GM21825 (cell line): ENCODE data around the gene MACROD2.

Experiments
- ATAC-seq: cut with Tn5 transposase; IDR thresholded peaks from one replicate; pipeline ENCODE4 v1.9.1; 2021; ENCODE audit warnings: mild to moderate bottlenecking, moderate library complexity; ENCODE audit not compliant: unreplicated experiment

Gene MACROD2

DNA sequence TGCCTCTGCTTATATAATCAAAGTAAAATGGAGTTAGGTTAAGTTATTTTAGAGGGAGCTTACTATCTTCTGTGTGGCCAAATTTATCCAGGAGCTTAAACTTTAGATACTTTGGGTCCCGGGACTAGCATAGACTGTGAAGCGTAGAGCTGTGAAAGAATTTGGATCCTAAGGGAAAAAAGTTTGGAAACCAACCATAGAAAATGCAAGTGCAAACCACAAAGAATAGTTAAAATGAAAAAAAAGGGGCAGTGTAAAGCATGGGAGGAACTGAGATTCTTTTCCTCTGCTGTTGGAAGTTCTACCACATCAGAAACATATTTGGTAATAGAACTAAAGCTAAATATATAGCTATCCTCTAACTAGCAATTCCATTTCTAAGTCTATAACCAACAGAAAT lies 574.3 kb downstream of the MACROD2 start:
- no peak for ATAC-seq

DNA sequence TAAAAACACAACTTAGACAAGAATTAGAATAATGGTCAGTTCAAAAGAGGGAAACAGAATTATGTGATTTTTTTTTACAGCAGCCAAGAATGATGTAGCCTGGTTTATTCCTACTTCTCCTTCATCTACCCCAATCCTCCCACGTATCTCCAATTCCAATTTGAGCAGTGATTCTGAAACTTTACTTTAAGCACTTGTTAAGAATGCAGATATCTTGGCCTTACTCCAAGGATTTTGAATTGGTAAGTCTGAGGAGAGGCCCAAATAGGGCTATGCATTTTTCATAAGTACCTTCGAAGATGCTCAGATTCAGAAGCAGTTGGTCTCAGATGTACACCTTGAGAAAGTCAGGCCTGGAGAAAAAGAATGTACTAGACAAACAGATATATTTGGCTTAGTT lies 575.5 kb downstream of the MACROD2 start:
- no peak for ATAC-seq

DNA sequence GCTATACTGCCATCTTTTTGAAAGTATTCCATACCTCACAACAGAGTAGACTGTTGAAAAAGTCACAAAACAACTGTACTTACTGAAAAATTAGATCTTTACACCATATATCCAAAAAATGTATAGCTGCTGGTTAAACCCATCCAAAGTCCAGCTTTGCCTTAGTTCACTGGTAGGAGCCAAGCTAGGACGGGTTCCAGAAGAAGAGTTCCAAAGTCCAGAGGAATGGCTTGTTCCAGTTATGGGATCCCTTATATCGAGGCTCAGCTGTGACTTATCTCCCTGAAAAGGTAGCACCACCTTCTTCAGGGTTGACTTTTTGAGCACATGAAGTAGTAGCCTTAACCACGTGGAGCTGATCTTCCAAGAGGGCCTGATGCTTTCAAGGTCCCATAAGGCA lies 578.4 kb downstream of the MACROD2 start:
- ATAC-seq = no peak

DNA sequence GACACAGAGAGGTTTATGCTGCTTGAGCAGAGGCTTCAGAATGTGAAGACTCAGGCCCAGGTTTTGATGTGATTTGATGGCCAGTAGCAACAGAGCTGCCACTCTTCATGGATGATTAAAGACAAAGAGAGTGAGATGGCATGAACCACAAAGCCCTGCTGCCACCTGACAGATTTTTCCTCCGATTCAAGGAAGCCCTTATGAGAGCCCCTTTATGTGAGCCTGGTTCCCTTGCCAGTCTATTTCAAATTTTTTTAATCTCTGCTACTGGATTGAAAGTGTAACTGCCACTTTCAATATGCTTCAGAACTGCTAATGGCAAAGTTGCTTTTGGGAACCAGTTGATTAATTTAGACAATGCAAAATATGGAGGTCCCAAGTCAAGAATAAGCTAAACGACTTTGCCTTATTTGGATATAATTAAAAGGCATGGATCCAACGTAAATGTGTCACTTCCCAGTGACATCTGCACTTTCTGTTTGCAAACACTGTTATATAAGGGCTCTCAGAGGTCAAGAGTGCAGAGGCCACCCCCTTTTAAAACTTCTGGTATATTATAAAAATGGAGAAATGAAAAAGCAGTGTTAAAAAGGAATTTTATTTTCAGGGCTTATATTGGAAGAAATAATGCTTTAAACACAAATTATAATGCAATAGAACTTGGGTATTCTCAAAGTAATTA lies 581.0 kb downstream of the MACROD2 start:
- ATAC-seq = no peak

DNA sequence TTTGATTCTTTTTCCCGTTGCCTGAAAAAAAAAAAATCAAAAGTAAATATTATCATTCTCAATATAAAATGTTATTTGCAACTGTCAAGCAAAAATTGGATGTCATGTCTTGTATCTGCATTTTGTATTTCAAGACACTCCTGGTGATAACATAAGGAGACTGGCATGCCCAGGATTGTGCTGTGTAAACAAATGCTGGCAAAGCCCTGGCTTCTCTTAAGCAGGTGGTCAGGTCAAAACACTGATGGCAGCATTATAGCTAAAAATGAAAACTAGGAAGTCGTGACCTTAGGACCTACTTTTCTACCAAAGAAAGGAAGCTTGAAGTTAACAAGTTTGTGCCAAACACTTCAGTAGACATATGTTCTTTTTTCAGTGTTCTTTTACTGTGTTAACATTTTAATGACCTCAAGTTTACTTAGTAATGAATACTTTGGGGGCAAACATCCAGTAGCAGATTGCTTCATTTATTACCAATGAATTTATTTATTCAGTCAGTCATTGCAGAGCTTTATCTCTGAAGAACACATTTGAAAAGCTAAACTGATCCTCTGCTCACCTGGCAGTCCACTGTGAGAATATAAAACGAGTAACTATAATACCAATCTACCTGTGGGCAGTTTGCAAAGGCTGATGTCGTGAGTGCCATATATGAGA lies 585.2 kb downstream of the MACROD2 start:
- ATAC-seq = no peak

DNA sequence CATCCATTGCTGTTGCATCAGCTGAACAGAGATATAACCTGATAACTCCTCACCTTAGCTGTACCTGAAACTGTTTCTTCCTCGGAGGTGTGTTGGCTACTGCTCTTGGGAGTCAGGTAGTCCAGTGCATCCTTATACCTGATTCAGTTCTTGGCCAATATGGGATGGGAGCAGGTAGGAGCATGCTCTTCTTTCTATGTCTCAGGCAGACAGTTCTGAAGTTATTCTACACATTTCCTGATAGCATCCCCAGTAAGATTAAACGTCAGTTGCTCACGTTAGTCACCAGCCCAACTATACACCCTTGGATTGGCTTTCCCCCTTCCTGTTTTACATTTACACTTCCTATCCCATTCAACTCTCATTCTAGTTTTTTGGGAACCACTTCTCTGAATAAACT lies 586.4 kb downstream of the MACROD2 start:
- ATAC-seq = no peak

DNA sequence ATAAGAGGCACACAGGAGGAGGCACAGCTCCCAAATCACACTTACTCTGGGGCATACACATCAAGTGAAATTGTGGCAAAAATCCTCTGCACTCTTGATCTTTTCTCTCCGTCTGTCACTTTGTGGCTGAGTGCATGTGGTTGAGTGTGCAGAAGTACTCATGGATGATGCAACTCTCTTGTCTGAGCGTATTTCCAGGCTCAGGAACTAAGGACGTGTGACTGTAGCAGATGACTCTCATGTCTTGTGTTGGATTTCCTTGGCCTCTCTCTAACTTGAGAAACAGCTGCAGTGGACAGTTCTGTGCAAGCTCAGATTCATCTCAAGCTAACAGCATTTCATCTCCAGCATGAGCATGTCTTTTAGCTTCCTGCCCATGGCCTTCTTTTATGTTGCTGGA lies 587.5 kb downstream of the MACROD2 start:
- no peak for ATAC-seq

DNA sequence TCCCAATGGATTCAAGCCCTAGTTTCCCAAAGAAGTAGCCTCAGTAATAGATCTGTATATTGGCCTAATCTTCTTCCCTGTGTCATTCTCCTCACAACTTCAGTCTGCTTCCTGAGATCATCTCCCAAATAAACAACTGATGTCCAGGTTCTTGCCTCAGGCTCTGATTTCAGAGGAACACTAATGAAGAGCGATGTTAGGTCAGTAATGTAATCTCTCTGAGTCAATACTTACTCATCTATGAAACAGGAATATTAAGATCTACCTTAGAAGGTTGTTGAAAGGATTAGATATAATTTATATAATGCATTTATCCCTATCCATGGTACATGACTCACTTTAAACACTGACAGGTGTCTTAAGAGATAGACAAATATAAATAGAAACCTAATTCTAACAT lies 588.1 kb downstream of the MACROD2 start:
- no peak for ATAC-seq

DNA sequence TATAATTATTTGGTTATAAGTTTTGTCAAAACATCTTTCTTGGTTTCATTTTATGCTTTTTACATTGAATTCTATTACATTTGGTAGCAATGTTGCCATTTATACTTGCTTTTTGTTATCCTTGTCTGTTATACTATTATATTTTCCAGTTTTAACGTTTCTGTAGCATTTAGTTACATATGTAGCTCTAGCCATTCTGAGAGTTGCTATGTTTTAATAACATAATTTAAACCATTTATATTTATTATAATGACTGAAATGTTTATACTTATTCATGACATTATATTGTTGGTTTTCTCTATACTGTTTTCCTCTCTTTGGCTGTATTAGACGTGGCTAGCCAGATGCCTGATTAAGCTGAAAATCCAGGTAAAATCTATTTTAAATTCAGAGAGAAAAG lies 594.1 kb downstream of the MACROD2 start:
- ATAC-seq = no peak

DNA sequence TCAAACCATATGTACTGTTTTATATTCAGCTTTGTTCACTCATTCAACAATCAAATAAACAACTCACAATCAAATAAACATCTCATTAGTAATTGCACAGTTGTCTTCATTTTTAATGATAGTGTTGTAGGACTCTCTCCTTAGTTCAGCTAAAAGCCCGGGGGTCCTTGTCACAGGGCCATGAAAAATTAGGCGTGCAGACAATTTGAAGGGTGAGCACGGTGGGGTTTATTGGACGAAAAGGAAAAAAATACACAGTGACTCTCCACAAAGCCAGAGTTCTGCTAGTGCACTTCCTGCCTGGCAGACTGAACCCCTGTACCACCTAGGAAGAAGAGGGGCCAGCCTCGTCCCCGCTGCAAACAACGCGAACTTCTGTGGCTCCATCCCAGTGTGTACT lies 599.7 kb downstream of the MACROD2 start:
- ATAC-seq = no peak

DNA sequence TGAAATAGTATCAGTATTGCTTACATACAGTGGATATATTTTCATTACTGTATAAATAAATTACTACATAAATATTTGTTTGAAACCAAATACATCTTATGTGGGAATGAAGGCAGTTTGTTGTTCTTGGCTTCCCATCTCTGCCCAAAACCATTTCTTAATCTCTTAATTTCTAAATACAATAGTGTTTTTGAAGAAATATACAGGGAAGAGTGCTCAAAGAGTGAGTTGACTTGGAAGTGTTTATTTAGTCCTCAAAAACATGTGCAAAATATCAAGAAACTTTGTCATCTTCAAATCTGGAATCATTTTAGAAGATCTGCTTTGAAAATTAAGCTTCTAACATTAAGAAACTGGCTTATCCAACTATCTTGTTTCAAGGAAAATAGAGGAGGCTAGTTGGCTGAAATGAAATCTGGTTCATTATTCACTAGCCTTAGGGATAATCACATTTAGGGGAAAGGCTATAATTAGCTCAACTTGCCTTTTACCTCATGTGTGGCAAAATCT lies 601.9 kb downstream of the MACROD2 start:
- no peak for ATAC-seq

DNA sequence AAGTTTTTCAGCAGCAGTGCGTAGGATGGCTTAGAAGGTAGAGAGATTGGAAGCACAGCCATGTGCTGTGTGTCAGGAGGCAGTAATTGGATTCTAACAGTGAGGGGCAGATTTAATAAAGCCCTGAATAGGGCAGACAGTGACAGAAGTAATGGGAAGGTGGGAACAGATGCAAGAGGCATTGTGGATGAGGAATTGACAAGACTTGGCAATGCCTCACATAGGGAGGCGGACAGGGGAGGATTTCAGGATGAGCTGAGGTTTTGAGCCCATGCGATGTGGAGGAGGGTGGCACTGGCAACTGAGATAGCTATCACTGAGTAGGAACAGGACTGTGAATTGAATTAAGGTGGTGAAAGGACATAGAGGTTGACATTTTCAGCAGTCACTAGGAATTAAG lies 604.3 kb downstream of the MACROD2 start:
- ATAC-seq = no peak

DNA sequence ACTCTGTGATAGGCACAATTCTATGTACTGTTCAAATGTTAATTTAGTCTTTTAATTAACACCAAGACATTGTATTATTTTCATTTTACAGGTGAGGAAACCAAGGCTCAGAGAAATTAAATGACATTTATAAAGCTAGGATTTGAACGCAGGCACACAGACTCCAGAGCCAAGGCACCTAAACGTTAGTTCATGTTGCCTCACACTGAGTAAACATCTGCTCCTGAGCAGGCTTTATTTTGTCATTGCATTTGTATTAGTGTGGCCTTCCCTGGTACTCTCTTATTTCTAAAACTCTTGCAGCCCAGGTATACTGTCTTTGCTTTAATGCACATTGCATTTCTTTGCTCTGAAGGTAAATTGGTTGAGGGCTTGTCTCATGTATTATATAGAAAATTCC lies 605.2 kb downstream of the MACROD2 start:
- ATAC-seq = no peak

DNA sequence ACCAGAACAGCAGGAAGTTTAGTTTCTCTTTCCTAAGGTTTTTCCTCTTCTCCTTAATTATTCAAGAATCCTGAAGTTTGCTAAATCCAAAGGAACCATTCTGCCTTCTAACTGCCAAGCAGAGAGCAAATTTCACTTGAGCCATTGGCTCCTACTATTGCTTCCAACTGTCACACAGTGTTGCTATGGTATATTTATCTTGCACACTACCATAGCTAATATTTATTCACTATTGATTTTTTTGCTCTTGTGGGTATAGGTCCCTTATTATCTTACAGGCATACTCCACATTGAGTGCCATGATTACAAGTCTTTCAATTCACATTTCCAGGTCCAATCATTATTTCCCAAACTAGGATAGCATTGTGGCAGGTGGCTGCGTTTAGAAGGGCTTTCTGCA lies 608.8 kb downstream of the MACROD2 start:
- no peak for ATAC-seq

DNA sequence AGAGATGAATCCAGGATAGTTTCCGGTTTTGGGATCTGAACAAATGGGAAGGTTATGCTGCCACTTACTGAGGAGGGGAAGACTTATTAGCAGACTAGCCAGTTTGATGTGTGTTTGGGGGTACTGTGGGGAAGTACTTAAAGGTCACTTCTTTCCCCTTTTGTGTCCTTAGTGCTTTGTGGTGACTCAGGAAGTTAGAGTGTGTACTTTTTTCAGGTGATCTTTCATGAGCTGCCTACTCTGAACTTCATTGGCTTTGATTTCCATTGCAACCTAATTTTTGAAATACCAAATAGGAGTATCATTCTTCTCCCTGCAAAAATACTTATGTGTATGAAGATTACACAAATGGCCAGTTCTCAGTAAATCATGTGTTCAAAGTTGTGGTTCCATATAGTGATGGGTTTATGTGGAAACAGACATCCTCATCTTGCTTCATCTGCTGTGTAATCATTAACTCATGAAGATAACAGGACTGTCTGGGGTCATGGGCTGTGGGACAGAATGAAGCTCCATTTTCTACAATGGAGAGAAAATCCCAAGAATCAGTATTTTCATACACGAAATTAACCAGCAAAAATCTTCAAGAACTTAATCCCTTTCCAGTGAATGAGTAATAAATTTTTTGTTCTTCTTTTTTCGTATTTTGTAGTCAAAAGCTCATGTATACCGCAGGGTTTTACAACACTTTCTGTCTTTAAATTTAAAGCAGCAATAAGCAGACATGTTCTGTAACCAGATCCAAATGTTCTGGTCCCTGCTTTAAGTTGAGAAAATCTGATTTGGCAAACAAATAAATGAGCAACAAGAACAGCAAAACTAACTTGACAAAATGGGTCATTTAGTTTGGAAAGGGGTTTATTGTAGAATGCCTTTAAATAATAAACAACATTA lies 614.3 kb downstream of the MACROD2 start:
- ATAC-seq = no peak

DNA sequence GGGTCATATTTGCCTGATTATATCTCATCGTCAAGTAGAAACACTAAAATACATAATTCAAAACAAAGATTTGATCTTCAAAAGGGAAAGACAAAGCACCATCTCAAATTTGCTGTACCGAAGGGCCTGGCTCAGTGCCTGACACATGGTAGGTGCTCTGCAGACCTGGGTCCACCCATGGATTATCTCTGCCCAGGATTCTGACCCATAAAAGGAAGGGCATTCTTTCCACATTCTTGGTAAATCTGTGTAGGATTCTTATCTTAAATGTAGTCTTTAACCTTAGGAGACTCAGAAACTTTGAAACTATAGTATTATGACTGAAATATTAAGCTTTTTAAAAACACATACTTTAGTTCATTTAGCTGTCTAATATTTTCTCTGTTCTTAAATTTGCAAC lies 616.2 kb downstream of the MACROD2 start:
- ATAC-seq = no peak

DNA sequence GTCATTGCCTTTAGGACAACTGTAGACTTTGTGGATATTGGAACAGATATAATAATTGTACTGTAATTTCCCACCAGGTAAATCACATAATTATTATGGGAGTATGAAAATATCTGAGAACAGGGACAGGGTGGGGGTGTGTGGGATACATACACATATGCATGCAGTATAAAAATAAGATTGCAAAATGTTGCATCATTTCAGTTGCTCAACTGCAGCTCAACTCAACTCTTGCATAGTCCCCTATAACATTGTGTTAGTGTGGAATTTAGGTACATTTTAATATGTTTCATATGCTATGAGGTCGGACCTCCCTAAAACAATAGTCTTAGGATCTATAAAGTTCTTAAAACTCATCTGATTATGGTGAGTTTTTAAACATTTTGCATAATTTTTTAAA lies 617.1 kb downstream of the MACROD2 start:
- no peak for ATAC-seq

DNA sequence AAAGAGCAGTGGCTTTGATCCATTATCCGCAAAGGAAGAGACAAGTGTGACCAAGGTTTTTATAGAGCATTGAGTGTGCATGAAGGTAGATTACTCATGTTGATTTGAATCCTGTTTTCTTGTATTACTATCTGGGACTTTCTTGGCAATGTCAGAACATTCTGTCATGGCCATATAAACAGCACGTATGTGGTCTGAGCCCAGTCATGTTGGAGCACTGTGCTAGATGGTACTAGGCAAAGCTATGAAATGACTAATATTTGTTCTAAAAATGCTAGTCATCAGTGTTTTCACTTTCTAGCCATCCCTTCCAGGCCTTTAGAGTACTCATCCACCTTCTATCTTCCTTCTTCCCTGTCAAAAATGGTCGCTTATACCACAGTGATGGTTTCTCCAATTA lies 620.7 kb downstream of the MACROD2 start:
- no peak for ATAC-seq

DNA sequence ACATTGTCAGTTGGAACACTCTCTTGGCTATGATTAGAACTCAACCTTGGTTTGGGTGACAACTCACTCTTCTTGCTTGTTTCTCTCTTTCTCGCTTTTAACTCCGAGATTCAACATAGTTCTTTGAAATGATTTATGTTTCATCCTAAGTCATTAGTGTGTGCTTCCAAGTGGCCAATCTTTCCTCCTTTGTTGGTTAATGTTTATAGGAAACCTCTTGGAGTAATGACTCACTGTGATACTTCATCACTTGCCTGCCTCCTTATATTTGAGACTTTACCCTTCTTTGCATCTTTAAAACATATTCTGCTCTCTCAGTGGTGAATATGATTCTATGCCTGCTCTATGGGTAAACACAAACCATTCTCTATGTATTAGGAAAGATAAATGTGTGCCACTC lies 621.8 kb downstream of the MACROD2 start:
- ATAC-seq = no peak

DNA sequence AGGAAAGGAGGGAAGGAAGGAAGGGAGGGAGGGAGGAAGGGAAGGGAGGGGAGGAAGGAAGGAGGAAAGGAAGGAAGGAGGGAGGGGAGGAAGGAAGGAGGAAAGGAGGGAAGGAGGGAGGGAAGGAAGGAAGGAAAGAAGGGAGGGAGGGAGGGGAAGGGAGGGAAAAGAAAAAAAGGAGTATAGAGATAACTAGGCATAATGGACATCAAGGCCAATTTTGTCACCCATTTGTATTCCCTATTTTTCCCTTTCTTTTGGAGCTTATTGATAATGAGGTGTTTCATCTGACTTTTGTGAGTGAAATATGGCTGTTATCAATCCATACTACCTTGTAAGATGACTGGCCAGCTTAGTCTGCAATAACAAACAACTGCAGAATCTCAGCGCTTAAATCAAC lies 624.1 kb downstream of the MACROD2 start:
- no peak for ATAC-seq

DNA sequence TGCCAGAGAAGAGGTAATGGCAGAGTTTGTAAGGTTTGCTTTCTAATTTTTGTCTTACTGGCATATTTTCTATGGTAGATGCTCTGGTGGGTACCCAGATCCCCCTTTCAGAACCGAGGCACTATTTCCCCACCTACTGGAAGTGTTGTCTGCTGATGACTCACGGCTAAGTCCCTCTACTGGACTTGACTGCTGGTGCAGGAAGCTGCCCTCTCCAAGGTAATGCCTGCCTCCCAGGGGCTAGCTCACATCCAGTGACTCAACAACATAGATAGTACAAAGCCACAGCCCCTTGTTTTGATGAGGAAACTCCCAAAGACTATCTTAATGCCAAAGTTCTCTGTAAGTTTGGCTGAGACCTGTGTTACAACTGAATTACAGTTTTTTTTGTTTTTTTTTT lies 627.5 kb downstream of the MACROD2 start:
- ATAC-seq = no peak

DNA sequence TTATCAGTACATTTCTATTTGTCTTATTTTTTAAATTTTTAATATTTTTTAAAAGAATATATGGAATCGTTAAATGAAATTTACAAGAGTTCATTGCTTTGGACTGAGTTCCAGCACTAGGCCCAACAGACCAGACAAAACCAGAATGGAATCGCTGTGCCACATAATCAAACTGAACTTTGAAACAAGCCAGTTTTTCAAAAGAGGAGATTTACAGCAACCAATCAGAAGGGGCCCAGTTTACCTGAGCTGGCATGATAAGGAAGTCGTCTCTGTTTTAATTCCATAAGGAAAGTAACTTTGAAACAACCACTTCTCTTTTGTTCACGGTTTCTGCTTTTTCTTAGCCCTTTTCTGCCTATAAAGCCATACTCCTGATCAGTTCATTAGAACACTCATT lies 635.7 kb downstream of the MACROD2 start:
- ATAC-seq = no peak
